ENCODE data around the gene CHRM1. TPM values are rescaled to one million over a fixed set of nuclear protein-coding genes. Genes with fewer than 3 reads are reported as not detected.

CHRM1 gene
- total and polyA plus RNA-seq, 2 of the 13 experiments (the other 11 are each of a cell fraction or from before 2014, with no cell fraction given) = not detected

DNA sequence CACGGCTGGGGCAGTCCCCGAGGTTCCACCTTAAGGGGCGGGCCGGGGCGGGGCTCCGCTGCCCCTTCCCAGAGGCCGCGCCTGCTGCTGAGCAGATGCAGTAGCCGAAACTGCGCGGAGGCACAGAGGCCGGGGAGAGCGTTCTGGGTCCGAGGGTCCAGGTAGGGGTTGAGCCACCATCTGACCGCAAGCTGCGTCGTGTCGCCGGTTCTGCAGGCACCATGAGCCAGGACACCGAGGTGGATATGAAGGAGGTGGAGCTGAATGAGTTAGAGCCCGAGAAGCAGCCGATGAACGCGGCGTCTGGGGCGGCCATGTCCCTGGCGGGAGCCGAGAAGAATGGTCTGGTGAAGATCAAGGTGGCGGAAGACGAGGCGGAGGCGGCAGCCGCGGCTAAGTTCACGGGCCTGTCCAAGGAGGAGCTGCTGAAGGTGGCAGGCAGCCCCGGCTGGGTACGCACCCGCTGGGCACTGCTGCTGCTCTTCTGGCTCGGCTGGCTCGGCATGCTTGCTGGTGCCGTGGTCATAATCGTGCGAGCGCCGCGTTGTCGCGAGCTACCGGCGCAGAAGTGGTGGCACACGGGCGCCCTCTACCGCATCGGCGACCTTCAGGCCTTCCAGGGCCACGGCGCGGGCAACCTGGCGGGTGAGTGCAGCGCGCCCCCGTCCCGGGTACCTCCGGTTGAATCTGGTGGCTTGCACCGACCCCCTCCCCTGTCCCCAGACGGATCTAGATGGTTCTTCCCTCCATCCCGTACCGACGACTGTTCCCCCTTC is 40.2 kb downstream of the CHRM1 start, which contains the start of gene SLC3A2 (continued):
- TF ChIP-seq, protein P1, sequence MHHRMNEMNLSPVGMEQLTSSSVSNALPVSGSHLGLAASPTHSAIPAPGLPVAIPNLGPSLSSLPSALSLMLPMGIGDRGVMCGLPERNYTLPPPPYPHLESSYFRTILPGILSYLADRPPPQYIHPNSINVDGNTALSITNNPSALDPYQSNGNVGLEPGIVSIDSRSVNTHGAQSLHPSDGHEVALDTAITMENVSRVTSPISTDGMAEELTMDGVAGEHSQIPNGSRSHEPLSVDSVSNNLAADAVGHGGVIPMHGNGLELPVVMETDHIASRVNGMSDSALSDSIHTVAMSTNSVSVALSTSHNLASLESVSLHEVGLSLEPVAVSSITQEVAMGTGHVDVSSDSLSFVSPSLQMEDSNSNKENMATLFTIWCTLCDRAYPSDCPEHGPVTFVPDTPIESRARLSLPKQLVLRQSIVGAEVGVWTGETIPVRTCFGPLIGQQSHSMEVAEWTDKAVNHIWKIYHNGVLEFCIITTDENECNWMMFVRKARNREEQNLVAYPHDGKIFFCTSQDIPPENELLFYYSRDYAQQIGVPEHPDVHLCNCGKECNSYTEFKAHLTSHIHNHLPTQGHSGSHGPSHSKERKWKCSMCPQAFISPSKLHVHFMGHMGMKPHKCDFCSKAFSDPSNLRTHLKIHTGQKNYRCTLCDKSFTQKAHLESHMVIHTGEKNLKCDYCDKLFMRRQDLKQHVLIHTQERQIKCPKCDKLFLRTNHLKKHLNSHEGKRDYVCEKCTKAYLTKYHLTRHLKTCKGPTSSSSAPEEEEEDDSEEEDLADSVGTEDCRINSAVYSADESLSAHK (CRISPR knock-in tag; IDR thresholded peaks at IDR 0.05; ENCODE audit: borderline replicate concordance) = no peak
- TF ChIP-seq DMAP1 (CRISPR knock-in tag; IDR thresholded peaks at IDR 0.05) = peak; percentile 92
- TF ChIP-seq HHEX (CRISPR knock-in tag; IDR thresholded peaks at IDR 0.05) = 0 out of 2 replicates have a peak, but pooled peaks have one; percentile 18
- TF ChIP-seq POLR2AphosphoS2 (IDR thresholded peaks at IDR 0.05; ENCODE audit: low read depth, low read length) = peak; percentile 92
- no peak for TF ChIP-seq MAFK (conservative IDR thresholded peaks at IDR 0.05 in 1 of 2, IDR thresholded peaks at IDR 0.05 in 1 of 2; ENCODE audit: low read length in 2 of 2)
- TF ChIP-seq ZBTB7B (CRISPR knock-in tag; IDR thresholded peaks at IDR 0.05) = peak; percentile 43
- 0 out of 2 replicates have a peak, but pooled peaks have one; percentile 11 for TF ChIP-seq RFXANK (CRISPR knock-in tag; IDR thresholded peaks at IDR 0.05)
- TF ChIP-seq ZNF367 (CRISPR knock-in tag; IDR thresholded peaks at IDR 0.05; ENCODE audit: borderline replicate concordance) = 0 out of 2 replicates have a peak, but pooled peaks have one; percentile 43
- no peak for TF ChIP-seq ZNF670 (CRISPR knock-in tag; IDR thresholded peaks at IDR 0.05; ENCODE audit: borderline replicate concordance)
- peak; percentile 89 for TF ChIP-seq SP4 (CRISPR knock-in tag; IDR thresholded peaks at IDR 0.05)
- TF ChIP-seq, protein P2, sequence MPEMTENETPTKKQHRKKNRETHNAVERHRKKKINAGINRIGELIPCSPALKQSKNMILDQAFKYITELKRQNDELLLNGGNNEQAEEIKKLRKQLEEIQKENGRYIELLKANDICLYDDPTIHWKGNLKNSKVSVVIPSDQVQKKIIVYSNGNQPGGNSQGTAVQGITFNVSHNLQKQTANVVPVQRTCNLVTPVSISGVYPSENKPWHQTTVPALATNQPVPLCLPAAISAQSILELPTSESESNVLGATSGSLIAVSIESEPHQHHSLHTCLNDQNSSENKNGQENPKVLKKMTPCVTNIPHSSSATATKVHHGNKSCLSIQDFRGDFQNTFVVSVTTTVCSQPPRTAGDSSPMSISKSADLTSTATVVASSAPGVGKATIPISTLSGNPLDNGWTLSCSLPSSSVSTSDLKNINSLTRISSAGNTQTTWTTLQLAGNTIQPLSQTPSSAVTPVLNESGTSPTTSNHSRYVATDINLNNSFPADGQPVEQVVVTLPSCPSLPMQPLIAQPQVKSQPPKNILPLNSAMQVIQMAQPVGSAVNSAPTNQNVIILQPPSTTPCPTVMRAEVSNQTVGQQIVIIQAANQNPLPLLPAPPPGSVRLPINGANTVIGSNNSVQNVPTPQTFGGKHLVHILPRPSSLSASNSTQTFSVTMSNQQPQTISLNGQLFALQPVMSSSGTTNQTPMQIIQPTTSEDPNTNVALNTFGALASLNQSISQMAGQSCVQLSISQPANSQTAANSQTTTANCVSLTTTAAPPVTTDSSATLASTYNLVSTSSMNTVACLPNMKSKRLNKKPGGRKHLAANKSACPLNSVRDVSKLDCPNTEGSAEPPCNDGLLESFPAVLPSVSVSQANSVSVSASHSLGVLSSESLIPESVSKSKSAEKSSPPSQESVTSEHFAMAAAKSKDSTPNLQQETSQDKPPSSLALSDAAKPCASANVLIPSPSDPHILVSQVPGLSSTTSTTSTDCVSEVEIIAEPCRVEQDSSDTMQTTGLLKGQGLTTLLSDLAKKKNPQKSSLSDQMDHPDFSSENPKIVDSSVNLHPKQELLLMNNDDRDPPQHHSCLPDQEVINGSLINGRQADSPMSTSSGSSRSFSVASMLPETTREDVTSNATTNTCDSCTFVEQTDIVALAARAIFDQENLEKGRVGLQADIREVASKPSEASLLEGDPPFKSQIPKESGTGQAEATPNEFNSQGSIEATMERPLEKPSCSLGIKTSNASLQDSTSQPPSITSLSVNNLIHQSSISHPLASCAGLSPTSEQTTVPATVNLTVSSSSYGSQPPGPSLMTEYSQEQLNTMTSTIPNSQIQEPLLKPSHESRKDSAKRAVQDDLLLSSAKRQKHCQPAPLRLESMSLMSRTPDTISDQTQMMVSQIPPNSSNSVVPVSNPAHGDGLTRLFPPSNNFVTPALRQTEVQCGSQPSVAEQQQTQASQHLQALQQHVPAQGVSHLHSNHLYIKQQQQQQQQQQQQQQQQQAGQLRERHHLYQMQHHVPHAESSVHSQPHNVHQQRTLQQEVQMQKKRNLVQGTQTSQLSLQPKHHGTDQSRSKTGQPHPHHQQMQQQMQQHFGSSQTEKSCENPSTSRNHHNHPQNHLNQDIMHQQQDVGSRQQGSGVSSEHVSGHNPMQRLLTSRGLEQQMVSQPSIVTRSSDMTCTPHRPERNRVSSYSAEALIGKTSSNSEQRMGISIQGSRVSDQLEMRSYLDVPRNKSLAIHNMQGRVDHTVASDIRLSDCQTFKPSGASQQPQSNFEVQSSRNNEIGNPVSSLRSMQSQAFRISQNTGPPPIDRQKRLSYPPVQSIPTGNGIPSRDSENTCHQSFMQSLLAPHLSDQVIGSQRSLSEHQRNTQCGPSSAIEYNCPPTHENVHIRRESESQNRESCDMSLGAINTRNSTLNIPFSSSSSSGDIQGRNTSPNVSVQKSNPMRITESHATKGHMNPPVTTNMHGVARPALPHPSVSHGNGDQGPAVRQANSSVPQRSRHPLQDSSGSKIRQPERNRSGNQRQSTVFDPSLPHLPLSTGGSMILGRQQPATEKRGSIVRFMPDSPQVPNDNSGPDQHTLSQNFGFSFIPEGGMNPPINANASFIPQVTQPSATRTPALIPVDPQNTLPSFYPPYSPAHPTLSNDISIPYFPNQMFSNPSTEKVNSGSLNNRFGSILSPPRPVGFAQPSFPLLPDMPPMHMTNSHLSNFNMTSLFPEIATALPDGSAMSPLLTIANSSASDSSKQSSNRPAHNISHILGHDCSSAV (CRISPR knock-in tag; IDR thresholded peaks at IDR 0.05; ENCODE audit: borderline replicate concordance) = peak; percentile 70; the same call in 1 of the 2 replicates
- TF ChIP-seq ZNF567 (CRISPR knock-in tag; IDR thresholded peaks at IDR 0.05; ENCODE audit: borderline replicate concordance) = no peak
- no peak for TF ChIP-seq GABPA (IDR thresholded peaks at IDR 0.05; ENCODE audit: low read depth, low read length)
- peak; percentile 60 for TF ChIP-seq GABPA (CRISPR knock-in tag; IDR thresholded peaks at IDR 0.05; ENCODE audit: low read depth)
- TF ChIP-seq, protein P3, sequence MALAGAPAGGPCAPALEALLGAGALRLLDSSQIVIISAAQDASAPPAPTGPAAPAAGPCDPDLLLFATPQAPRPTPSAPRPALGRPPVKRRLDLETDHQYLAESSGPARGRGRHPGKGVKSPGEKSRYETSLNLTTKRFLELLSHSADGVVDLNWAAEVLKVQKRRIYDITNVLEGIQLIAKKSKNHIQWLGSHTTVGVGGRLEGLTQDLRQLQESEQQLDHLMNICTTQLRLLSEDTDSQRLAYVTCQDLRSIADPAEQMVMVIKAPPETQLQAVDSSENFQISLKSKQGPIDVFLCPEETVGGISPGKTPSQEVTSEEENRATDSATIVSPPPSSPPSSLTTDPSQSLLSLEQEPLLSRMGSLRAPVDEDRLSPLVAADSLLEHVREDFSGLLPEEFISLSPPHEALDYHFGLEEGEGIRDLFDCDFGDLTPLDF (CRISPR knock-in tag; IDR thresholded peaks at IDR 0.05) = peak; percentile 33; the same call in 1 of the 2 replicates

Data from HepG2 (cell line).